HepG2 (cell line): ENCODE results near the gene SIRPA. TPM values are rescaled to one million over a fixed set of nuclear protein-coding genes. Genes with fewer than 3 reads are reported as not detected.

Experiments used
- ADNP ChIP-seq: sonication (generic); formaldehyde crosslinking; IDR thresholded peaks from 2 replicates; pipeline ENCODE4 v1.4.0; 2020; ENCODE audit warnings: missing genetic modification reagents
- NCOA2 ChIP-seq: sonication (generic); formaldehyde crosslinking; IDR thresholded peaks from 2 replicates; pipeline ENCODE4 v1.8.0; 2022; ENCODE audit warnings: inconsistent platforms
- RNF2 ChIP-seq: fragments of 450-650 bp; conservative IDR thresholded peaks from 2 replicates; pipeline ENCODE4 v1.6.1; 2016; ENCODE audit warnings: low read depth
- SMAD3 ChIP-seq: sonication (generic); formaldehyde crosslinking; IDR thresholded peaks from 2 replicates; pipeline ENCODE4 v1.4.0; 2020; ENCODE audit warnings: missing genetic modification reagents
- TAF15 ChIP-seq: fragments of 200-400 bp; formaldehyde crosslinking; IDR thresholded peaks from one replicate; pipeline ENCODE4 v1.6.1; 2018; ENCODE audit warnings: mild to moderate bottlenecking, low read depth, low read length; ENCODE audit not compliant: poor library complexity, severe bottlenecking
- TSC22D2 ChIP-seq: sonication (generic); formaldehyde crosslinking; IDR thresholded peaks from 2 replicates; pipeline ENCODE4 v1.5.1; 2020; ENCODE audit warnings: missing genetic modification reagents, mild to moderate bottlenecking, borderline replicate concordance
- ZMYM4 ChIP-seq: sonication (generic); formaldehyde crosslinking; IDR thresholded peaks from 2 replicates; pipeline ENCODE4 v1.8.1; 2023; ENCODE audit warnings: mild to moderate bottlenecking, missing genetic modification reagents
- ZNF468 ChIP-seq: sonication (generic); formaldehyde crosslinking; IDR thresholded peaks from 2 replicates; pipeline ENCODE4 v1.8.0; 2022; ENCODE audit warnings: mild to moderate bottlenecking, moderate library complexity, missing genetic modification reagents
- ZNF543 ChIP-seq: sonication (generic); formaldehyde crosslinking; IDR thresholded peaks from 2 replicates; pipeline ENCODE4 v1.4.0; 2020; ENCODE audit warnings: mild to moderate bottlenecking, missing genetic modification reagents
- ZSCAN9 ChIP-seq: IDR thresholded peaks from 2 replicates; pipeline ENCODE4 v1.6.1; 2016; ENCODE audit warnings: borderline replicate concordance
- polyA plus RNA-seq, 8 experiments: library from polyadenylated mRNA; depleted of rRNA in 3 of 8; stranded (reverse) in 7 of 8; unstranded in 1 of 8; fragments of >200 nt; fragmentation: Illumina TruSeq in 4 of 8; extraction: Trizol in 4 of 8; gene quantifications; 2 replicates each; pipeline versions ENCODE4 v1.2.1 to v1.2.3, GENCODE V29; 2011 to 2016; ENCODE audit warnings: low read depth in 4 of 8, missing spikeins in 1 of 8, mixed read lengths in 1 of 8; ENCODE audit not compliant: insufficient read depth in 1 of 8
- total RNA-seq, 5 experiments: library from RNA; depleted of rRNA; stranded (reverse); fragments of >200 nt; fragmentation: Illumina TruSeq; extraction: Trizol; gene quantifications; 2 replicates each; pipeline ENCODE4 v1.2.3, GENCODE V29; 2016; ENCODE audit warnings: low read depth in 1 of 5
- TF ChIP-seq, protein P1 (sequence below): sonication (generic); formaldehyde crosslinking; IDR thresholded peaks from 2 replicates; pipeline ENCODE4 v1.4.0; 2020; ENCODE audit warnings: missing genetic modification reagents
- TF ChIP-seq, protein P2 (sequence below): sonication (generic); formaldehyde crosslinking; IDR thresholded peaks from 2 replicates; pipeline ENCODE4 v1.4.0; 2020; ENCODE audit warnings: mild to moderate bottlenecking, missing genetic modification reagents
- TF ChIP-seq, protein P3 (sequence below): sonication (generic); formaldehyde crosslinking; conservative IDR thresholded peaks from 2 replicates; pipeline ENCODE4 v1.4.0; 2020; ENCODE audit warnings: mild to moderate bottlenecking, missing genetic modification reagents, moderate library complexity
- TF ChIP-seq, protein P4 (sequence below): sonication (generic); formaldehyde crosslinking; IDR thresholded peaks from 2 replicates; pipeline ENCODE4 v1.8.0; 2022; ENCODE audit warnings: missing genetic modification reagents, mild to moderate bottlenecking, inconsistent platforms, borderline replicate concordance
- TF ChIP-seq, protein P5 (sequence below): sonication (generic); formaldehyde crosslinking; IDR thresholded peaks from 2 replicates; pipeline ENCODE4 v1.9.0; 2022; ENCODE audit warnings: missing genetic modification reagents, mild to moderate bottlenecking, borderline replicate concordance

The SIRPA gene
- total and polyA plus RNA-seq, 2 of the 13 experiments (the other 11 are each of a cell fraction or from before 2014, with no cell fraction given): 7.2 to 17.6 TPM

DNA sequence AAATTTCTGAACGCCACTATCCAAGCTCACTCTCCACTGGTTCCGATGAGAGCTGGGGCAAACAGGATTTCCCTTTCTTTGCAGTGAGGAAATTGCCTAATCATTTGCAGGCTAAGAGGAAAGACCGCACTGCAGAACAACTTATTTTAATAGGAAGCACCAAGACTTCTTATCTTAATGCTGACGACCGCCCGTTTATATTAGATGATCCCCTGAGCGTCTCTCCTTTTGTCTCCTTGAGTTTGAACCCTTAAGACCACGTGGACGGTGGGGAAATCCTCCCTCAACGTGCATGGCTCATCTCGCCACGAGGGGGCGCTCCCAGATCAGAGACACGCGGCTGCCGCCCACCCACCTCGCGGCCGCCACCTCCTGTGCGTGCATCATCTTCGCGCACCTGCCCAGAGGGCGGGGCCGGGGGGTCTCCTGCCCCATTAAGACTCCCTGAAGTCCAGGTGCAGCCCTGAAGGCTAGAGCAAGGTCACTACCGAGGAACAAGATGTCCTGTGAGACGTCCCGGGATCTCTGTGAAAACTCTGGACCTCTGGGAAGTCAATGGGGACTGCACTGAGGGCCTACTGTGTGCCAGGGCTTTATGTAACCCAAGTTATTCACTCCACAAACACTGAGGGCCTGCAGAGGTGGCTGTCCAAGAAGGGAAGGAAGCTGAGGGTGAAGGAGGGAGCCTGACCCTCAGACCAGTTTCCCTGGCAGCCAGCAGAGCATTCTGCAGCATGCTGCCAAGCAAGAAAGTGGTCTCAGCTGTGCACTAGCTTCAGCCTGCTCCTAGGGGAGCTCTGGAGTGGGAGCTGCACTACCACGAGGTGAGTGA is 70.5 kb downstream of the SIRPA start (continued):
- TF ChIP-seq, protein P1, sequence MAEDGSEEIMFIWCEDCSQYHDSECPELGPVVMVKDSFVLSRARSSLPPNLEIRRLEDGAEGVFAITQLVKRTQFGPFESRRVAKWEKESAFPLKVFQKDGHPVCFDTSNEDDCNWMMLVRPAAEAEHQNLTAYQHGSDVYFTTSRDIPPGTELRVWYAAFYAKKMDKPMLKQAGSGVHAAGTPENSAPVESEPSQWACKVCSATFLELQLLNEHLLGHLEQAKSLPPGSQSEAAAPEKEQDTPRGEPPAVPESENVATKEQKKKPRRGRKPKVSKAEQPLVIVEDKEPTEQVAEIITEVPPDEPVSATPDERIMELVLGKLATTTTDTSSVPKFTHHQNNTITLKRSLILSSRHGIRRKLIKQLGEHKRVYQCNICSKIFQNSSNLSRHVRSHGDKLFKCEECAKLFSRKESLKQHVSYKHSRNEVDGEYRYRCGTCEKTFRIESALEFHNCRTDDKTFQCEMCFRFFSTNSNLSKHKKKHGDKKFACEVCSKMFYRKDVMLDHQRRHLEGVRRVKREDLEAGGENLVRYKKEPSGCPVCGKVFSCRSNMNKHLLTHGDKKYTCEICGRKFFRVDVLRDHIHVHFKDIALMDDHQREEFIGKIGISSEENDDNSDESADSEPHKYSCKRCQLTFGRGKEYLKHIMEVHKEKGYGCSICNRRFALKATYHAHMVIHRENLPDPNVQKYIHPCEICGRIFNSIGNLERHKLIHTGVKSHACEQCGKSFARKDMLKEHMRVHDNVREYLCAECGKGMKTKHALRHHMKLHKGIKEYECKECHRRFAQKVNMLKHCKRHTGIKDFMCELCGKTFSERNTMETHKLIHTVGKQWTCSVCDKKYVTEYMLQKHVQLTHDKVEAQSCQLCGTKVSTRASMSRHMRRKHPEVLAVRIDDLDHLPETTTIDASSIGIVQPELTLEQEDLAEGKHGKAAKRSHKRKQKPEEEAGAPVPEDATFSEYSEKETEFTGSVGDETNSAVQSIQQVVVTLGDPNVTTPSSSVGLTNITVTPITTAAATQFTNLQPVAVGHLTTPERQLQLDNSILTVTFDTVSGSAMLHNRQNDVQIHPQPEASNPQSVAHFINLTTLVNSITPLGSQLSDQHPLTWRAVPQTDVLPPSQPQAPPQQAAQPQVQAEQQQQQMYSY (CRISPR knock-in tag): no peak
- TF ChIP-seq ZNF543 (CRISPR knock-in tag): no peak
- TF ChIP-seq ADNP: no peak
- TF ChIP-seq ZSCAN9: 0 out of 2 replicates have a peak, but pooled peaks have one; percentile 45
- TF ChIP-seq NCOA2 (CRISPR knock-in tag): no peak
- TF ChIP-seq, protein P2, sequence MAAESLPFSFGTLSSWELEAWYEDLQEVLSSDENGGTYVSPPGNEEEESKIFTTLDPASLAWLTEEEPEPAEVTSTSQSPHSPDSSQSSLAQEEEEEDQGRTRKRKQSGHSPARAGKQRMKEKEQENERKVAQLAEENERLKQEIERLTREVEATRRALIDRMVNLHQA (CRISPR knock-in tag): no peak
- TF ChIP-seq SMAD3 (CRISPR knock-in tag): peak; percentile 66
- TF ChIP-seq, protein P3, sequence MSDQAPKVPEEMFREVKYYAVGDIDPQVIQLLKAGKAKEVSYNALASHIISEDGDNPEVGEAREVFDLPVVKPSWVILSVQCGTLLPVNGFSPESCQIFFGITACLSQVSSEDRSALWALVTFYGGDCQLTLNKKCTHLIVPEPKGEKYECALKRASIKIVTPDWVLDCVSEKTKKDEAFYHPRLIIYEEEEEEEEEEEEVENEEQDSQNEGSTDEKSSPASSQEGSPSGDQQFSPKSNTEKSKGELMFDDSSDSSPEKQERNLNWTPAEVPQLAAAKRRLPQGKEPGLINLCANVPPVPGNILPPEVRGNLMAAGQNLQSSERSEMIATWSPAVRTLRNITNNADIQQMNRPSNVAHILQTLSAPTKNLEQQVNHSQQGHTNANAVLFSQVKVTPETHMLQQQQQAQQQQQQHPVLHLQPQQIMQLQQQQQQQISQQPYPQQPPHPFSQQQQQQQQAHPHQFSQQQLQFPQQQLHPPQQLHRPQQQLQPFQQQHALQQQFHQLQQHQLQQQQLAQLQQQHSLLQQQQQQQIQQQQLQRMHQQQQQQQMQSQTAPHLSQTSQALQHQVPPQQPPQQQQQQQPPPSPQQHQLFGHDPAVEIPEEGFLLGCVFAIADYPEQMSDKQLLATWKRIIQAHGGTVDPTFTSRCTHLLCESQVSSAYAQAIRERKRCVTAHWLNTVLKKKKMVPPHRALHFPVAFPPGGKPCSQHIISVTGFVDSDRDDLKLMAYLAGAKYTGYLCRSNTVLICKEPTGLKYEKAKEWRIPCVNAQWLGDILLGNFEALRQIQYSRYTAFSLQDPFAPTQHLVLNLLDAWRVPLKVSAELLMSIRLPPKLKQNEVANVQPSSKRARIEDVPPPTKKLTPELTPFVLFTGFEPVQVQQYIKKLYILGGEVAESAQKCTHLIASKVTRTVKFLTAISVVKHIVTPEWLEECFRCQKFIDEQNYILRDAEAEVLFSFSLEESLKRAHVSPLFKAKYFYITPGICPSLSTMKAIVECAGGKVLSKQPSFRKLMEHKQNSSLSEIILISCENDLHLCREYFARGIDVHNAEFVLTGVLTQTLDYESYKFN (CRISPR knock-in tag): no peak
- TF ChIP-seq RNF2: peak; percentile 74
- TF ChIP-seq, protein P4, sequence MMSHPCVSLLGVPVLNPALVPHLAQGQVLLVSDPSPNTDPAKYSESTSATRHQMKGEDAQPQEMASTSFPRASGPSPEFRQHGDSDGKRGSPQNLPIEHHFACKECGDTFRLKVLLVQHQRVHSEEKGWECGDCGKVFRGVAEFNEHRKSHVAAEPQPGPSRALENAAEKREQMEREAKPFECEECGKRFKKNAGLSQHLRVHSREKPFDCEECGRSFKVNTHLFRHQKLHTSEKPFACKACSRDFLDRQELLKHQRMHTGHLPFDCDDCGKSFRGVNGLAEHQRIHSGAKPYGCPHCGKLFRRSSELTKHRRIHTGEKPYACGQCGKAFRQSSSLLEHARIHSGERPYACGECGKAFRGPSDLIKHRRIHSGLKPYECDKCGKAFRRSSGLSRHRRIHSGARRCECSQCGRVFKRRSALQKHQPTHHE (CRISPR knock-in tag): no peak
- TF ChIP-seq TSC22D2: no peak
- TF ChIP-seq ZNF468 (CRISPR knock-in tag): no peak
- peak; percentile 58 for TF ChIP-seq ZMYM4 (CRISPR knock-in tag)
- TF ChIP-seq TAF15: no peak
- TF ChIP-seq, protein P5, sequence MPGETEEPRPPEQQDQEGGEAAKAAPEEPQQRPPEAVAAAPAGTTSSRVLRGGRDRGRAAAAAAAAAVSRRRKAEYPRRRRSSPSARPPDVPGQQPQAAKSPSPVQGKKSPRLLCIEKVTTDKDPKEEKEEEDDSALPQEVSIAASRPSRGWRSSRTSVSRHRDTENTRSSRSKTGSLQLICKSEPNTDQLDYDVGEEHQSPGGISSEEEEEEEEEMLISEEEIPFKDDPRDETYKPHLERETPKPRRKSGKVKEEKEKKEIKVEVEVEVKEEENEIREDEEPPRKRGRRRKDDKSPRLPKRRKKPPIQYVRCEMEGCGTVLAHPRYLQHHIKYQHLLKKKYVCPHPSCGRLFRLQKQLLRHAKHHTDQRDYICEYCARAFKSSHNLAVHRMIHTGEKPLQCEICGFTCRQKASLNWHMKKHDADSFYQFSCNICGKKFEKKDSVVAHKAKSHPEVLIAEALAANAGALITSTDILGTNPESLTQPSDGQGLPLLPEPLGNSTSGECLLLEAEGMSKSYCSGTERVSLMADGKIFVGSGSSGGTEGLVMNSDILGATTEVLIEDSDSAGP: peak; percentile 49; the same call in 1 of the 2 replicates
